GM21786 (cell line): ENCODE measurements around the gene SUN3.
A peak's percentile ranks its signal among the peaks of the same experiment; 100 is the strongest.
"Not testable (repeated sequence)": the region's sequence is repeated elsewhere in the genome, so short reads cannot be mapped to it uniquely, and the experiment has no call there.

Experiments used
- ATAC-seq: cut with Tn5 transposase; IDR thresholded peaks from one replicate; pipeline ENCODE4 v1.9.1; 2021; ENCODE audit not compliant: unreplicated experiment

Gene SUN3

DNA sequence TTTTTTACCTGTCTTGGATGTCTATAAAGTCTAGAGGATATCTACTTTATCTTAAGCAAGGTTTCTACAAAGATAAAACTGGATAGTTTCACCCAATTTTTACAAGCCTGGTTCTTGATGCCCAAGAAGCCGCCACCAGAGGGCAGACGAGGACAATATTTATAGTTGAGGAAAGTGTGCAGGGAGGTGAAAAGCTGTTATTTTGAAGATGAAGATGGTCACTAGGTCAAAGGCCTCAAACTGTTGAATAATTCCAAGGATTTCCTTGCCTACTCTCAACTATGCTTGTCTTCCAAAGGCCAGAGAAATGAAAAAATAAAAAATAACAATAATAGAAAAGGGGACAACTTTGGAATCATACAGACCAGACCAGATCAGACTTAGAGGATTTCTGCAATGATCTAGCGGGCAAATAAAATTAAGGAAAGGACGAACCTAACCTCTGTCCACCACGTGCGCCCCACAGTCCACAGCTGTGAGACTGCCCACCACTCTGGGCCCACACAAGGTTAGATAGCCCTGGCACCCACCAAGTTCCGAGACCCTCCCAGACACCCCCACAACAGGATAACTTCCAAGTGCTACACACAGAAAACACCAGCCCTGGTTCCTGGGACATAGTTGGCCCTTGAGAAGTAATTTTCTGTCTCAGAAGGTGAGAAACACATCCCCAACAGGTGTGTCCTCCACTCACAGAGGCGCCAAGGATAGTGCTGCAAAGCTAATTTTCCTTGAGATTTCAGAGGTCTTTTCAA is 83.5 kb downstream of the SUN3 start:
- peak; percentile 63 for ATAC-seq

- no peak for ATAC-seq
Observed at GRCh38 chr7:47944536-47945260, 84.2 kb downstream of the SUN3 start.

DNA sequence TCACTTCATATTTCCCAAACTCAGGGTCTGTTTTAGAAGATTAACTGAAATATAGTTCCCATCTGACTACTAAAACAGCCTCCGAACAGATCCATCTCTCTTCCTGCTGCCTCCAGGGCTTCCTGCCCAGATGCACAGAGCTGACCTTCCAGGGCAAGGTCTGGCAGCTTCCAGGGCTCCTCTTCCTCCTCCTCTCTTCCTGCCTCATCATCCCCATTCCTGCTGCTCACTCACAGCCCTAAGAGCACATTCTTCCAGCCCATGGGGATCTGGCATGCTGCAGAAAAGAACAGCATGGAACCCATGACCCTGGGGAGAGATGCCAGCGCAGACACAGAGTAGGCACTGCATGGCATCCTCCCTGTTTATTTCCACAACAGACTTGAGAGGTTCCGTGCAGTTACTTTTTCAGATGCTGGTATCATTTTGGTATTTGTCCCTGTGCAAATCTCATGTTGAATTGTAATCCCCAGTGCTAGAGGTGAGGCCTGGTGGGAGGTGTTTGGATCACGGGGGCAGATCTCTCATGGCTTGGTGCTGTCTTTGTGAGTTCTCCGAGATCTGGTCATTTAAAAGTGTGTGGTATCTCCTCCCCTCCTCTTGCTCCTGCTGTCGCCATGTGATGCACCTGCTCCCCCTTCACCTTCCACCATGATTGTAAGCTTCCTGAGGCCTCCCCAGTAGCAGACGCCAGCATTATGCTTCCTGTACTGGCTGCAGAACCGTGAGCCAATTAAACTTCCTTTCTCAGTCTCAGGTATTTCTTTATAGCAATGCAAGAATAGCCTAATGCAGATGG is 85.0 kb downstream of the SUN3 start:
- no peak for ATAC-seq

DNA sequence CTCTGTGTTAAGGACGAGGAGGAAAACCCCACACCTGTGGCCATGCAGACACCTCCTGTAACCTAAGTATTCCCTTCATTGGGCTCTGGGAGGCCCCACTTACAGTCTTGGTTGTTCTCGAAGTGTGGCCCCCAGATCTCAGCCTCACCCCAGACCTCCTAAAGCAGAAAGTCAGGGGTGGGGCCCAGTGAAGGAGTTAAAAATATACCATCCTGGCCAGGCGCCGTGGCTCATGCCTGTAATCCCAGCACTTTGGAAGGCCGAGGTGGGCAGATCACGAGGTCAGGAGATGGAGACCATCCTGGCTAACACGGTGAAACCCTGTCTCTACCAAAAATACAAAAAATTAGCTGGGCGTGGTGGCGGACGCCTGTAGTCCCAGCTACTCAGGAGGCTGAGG is 86.3 kb downstream of the SUN3 start:
- not testable (repeated sequence) for ATAC-seq

GRCh38 chr7:47942132-47942531 is 86.8 kb downstream of the SUN3 start:
- ATAC-seq, result no peak

GRCh38 chr7:47941136-47941844 is 87.6 kb downstream of the SUN3 start:
- ATAC-seq, result no peak

DNA sequence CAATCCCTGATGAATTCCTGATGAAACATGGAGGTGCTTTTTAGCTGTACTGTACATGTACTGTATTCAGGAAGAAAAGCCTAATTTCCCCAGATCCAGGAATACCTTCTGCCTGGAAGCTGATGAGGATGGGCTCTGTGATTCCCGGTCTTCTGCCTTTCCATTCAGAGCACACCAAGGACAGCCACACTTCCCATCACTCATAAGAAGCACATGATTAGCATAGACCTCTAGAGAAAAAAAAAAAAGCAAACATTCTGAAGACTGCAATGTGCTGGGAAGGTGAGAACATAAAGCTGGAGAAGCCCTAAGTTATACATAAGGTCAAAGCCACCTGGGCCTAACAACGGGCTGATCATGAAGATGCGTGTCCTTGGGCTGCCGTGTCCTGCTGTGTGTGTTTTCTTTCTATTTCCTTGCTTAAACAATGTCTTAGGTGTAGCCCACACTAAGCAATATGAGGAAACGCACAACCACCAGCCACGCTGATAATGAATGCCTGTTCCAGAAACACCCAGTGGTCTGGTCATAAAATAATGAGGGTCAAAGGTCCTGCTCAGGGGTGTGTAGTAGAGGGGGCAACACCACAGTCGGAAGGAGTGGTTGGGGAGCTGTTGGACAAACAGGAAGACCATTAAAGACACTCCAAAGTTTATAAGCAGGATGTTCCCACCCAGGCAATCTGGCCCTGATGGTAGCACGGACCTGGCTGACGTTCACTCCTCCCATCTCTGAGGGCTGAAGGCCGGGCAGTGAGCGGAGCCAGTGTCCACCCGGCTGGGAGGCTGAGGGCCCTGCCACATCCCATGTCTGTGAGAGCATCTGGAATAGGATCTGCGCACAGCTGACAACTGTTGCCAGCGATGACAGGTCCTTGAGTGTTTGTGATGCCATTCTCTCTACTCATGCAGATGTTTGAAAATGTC is 88.6 kb downstream of the SUN3 start:
- ATAC-seq, result no peak

DNA sequence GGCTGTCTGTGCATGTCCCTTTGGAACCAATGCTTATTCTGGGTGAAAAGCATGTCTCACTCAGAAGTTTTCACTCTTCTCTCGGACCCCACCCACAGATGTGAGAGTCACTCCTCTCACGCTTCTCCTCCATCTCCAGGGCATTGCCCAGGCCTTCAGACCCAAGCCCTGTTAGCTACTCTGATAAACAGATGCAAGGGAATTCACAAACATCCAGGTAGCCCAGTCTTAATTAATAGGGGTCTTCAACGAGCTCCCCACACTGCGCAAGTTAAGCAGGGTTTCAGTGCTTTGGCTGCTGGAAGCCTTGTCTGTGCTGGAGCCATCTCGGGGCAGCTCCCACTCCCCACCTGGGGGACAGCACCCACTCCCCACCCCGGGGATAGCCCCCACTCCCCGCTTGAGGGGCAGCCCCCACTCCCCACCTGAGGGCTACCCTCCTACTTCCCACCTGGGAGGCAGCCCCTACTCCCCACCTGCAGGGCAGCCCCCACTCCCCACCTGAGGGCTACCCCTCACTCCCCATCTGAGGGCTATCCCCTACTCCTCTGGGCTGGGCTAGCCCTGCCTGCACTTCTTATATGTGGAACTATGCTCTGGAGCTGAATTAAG is 89.4 kb downstream of the SUN3 start:
- no peak for ATAC-seq

- no peak for ATAC-seq
Observed at GRCh38 chr7:47938574-47939165, 90.2 kb downstream of the SUN3 start.

DNA sequence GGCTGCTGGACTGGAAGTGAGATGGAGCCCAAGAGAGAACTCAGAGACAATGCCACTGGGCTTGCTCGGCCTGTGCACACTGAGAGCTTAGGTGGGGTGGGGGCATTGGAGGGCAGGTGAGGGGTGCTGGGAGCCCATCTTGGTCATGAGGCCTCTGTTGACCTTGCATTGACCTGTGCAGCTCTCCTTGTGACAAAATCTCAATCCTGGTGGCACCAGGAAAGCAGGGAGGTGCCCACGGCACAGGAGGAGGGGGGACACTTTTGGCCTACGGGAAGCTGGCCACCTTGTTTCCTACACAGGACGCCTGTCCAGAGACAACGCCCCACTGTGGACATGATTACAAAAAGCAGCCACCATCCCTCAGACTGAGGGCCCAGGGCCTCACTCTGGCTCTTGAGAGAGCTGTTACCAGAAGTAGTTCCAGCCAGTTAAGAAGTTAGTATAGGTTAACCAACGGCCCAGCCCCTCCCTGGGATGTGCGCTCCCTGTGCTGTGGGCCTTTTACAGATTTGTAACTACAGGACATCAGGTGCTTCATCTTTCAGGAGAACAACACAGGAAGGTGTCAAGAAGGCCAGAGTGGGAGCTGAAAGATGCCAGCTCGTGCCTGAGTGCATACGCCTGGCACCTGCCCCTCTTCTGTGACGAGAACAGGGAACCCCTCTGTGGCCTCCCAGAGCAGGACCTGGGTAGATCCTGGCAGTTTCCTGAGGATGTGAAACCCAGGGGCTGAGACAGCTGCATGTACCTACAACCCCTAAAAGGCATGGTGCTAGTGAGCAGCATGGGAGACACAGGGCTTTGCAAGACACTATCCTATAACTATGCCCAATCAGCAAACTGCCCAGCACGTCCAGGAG is 91.0 kb downstream of the SUN3 start:
- peak; percentile 52 for ATAC-seq
